Endothelial cell of umbilical vein (primary cell): ENCODE results near the gene NARS2. TPM values are rescaled to one million over a fixed set of nuclear protein-coding genes. Genes with fewer than 3 reads are reported as not detected.
A peak's percentile ranks its signal among the peaks of the same experiment; 100 is the strongest.

Experiments used
- BruUV-seq: library from RNA; stranded (reverse); fragments of 400-500 nt; replicated peaks from 2 replicates; lab custom pipeline; 2021; lab: Mats Ljungman, UMichigan
- CTCF ChIA-PET: fragments of 300-600, 350-600 bp; sonication (Branson Sonifier 250); formaldehyde crosslinking; loops from one replicate; lab custom pipeline; 2021; ENCODE audit warnings: antibody characterized with exemption, inconsistent platforms; lab: Charles Lee
- POLR2A ChIA-PET: fragments of 300-600, 350-600 bp; sonication (Branson Sonifier 250); formaldehyde crosslinking; loops from one replicate; lab custom pipeline; 2021; ENCODE audit warnings: antibody characterized with exemption, inconsistent platforms; lab: Charles Lee
- DNase-seq: peaks from one replicate; pipeline ENCODE4 v3.0.0-alpha.2; 2011; ENCODE audit warnings: low read depth, low spot score
- FAIRE-seq: peaks from 2 replicates; lab custom pipeline; 2011; peaks lifted over from hg19 to GRCh38; lab: Jason Lieb, UNC
- H2AFZ ChIP-seq: 2 replicates; pipeline ENCODE4 v1.6.0; 2012; ENCODE audit warnings: low read depth, low read length, control low read depth, inconsistent platforms
- H3K27ac ChIP-seq: 2 replicates; pipeline ENCODE4 v1.5.1; 2011; ENCODE audit warnings: low read depth, mild to moderate bottlenecking, control low read depth, low read length, moderate library complexity; ENCODE audit not compliant: insufficient read depth
- H3K27me3 ChIP-seq, 2 experiments: 2 replicates each; pipeline versions ENCODE4 v1.6.0 to v1.6.1; 2011; ENCODE audit warnings: low read length in 2 of 2, mixed read lengths in 1 of 2; ENCODE audit not compliant: control insufficient read depth in 2 of 2, insufficient read depth in 2 of 2
- H3K36me3 ChIP-seq, 2 experiments: 2 replicates in 1 of 2; 3 replicates in 1 of 2; pipeline ENCODE4 v1.5.1; 2011; ENCODE audit warnings: low read length in 2 of 2, mild to moderate bottlenecking in 1 of 2, moderate library complexity in 1 of 2; ENCODE audit not compliant: control insufficient read depth in 2 of 2, insufficient read depth in 2 of 2; ENCODE audit errors: extremely low read depth in 1 of 2
- H3K4me1 ChIP-seq: 3 replicates; pipeline ENCODE4 v1.5.1; 2011; ENCODE audit warnings: mild to moderate bottlenecking, low read length; ENCODE audit not compliant: control insufficient read depth, insufficient read depth; ENCODE audit errors: extremely low read depth
- H3K4me2 ChIP-seq: 2 replicates; pipeline ENCODE4 v1.6.1; 2011; ENCODE audit warnings: low read length, control low read depth, mixed read lengths; ENCODE audit not compliant: insufficient read depth
- H3K4me3 ChIP-seq, 3 experiments: fragments of 200-600 bp in 1 of 3; sonication (generic), shearing (Covaris generic) in 1 of 3; replicated peaks in 1 of 3; 2 replicates each; pipeline ENCODE4 v1.5.1; 2011 to 2016; ENCODE audit warnings: control low read depth in 3 of 3, low read length in 3 of 3, mild to moderate bottlenecking in 2 of 3, inconsistent platforms in 1 of 3, low read depth in 1 of 3, moderate library complexity in 1 of 3; ENCODE audit not compliant: insufficient read depth in 1 of 3
- H3K79me2 ChIP-seq: 2 replicates; pipeline ENCODE4 v1.6.0; 2012; ENCODE audit warnings: low read length, inconsistent platforms; ENCODE audit not compliant: control insufficient read depth, insufficient read depth
- H3K9ac ChIP-seq: replicated peaks from 2 replicates; pipeline ENCODE3; 2011; ENCODE audit warnings: low read length, control low read depth; ENCODE audit not compliant: insufficient read depth; ENCODE audit errors: extremely low read depth
- H3K9me1 ChIP-seq: replicated peaks from 3 replicates; pipeline ENCODE4 v1.6.0; 2011; ENCODE audit warnings: mild to moderate bottlenecking, low read length; ENCODE audit not compliant: control insufficient read depth, insufficient read depth; ENCODE audit errors: extremely low read depth
- H3K9me3 ChIP-seq: replicated peaks from 2 replicates; pipeline ENCODE4 v1.5.1; 2012; ENCODE audit warnings: low read length, inconsistent platforms; ENCODE audit not compliant: control insufficient read depth, insufficient read depth
- H4K20me1 ChIP-seq: replicated peaks from 2 replicates; pipeline ENCODE3; 2011; ENCODE audit warnings: mild to moderate bottlenecking, low read length; ENCODE audit not compliant: control insufficient read depth, insufficient read depth; ENCODE audit errors: extremely low read depth
- EZH2 ChIP-seq: IDR thresholded peaks from 2 replicates; pipeline ENCODE4 v1.6.1; 2012; ENCODE audit warnings: borderline replicate concordance, low read depth, mild to moderate bottlenecking, moderate library complexity, low read length, inconsistent platforms; ENCODE audit not compliant: severe bottlenecking
- FOS ChIP-seq: IDR thresholded peaks from 2 replicates; pipeline ENCODE4 v1.6.1; 2011; ENCODE audit warnings: mild to moderate bottlenecking, low read length, moderate library complexity, borderline replicate concordance; ENCODE audit not compliant: insufficient read depth
- GATA2 ChIP-seq: IDR thresholded peaks from 2 replicates; pipeline ENCODE4 v1.7.0; 2011; ENCODE audit warnings: low read depth, mild to moderate bottlenecking, moderate library complexity, mixed read lengths, low read length; ENCODE audit not compliant: insufficient read length, insufficient read depth
- JUN ChIP-seq: IDR thresholded peaks from 2 replicates; pipeline ENCODE4 v1.6.1; 2011; ENCODE audit warnings: borderline replicate concordance, low read depth; ENCODE audit not compliant: insufficient read length, insufficient read depth
- MAX ChIP-seq: IDR thresholded peaks from 2 replicates; pipeline ENCODE4 v1.6.1; 2011; ENCODE audit not compliant: insufficient read depth, insufficient read length
- MYC ChIP-seq: IDR thresholded peaks from one replicate; pipeline ENCODE4 v1.6.1; 2011; ENCODE audit warnings: mild to moderate bottlenecking, low read depth, low read length
- POLR2A ChIP-seq: IDR thresholded peaks from 2 replicates; pipeline ENCODE4 v1.6.1; 2012; ENCODE audit warnings: low read depth, mild to moderate bottlenecking, control low read depth, low read length
- POLR2AphosphoS5 ChIP-seq: IDR thresholded peaks from 2 replicates; pipeline ENCODE4 v1.6.1; 2012; ENCODE audit warnings: low read depth, mild to moderate bottlenecking, control low read depth, low read length, moderate library complexity; ENCODE audit not compliant: insufficient read depth
- dilution Hi-C: fragments of 300-500 bp; cut with MboI; formaldehyde crosslinking; loops from one replicate; pipeline ENCODE4 v1.15.0; 2019; ENCODE audit warnings: low sequenced_read_pairs; ENCODE audit not compliant: extremely low pct_ligation_motif_present
- intact Hi-C: fragments of 100-400 bp; cut with micrococcal nuclease; formaldehyde crosslinking; loops from one replicate; pipeline ENCODE4 v1.10.0; 2022
- polyA plus RNA-seq, 4 experiments: library from polyadenylated mRNA; depleted of rRNA in 3 of 4; stranded (reverse) in 3 of 4; unstranded in 1 of 4; fragments of >200 nt; gene quantifications; 2 replicates each; pipeline versions ENCODE4 v1.2.1 to v1.2.3, GENCODE V29; 2011 to 2012; ENCODE audit warnings: missing spikeins in 1 of 4
- total RNA-seq: library from RNA; stranded (reverse); gene quantifications from 2 replicates; pipeline ENCODE4 v1.2.3, GENCODE V29; 2021
- TF ChIP-seq, protein P1 (sequence below), 2 donors: IDR thresholded peaks; 1 replicate in 1 of 2; 2 replicates in 1 of 2; pipeline ENCODE4 v1.5.1; 2011; ENCODE audit warnings: low read length in 2 of 2, mild to moderate bottlenecking in 2 of 2, moderate library complexity in 2 of 2, control low read depth in 1 of 2, inconsistent platforms in 1 of 2, low read depth in 1 of 2; ENCODE audit not compliant: insufficient read depth in 1 of 2; ENCODE audit errors: extremely low read depth in 1 of 2

NARS2 gene
- total and polyA plus RNA-seq, 2 donors (not counting 3 experiments of a cell fraction or from before 2014, with no cell fraction given) = 6.9 to 16.7 TPM

DNA sequence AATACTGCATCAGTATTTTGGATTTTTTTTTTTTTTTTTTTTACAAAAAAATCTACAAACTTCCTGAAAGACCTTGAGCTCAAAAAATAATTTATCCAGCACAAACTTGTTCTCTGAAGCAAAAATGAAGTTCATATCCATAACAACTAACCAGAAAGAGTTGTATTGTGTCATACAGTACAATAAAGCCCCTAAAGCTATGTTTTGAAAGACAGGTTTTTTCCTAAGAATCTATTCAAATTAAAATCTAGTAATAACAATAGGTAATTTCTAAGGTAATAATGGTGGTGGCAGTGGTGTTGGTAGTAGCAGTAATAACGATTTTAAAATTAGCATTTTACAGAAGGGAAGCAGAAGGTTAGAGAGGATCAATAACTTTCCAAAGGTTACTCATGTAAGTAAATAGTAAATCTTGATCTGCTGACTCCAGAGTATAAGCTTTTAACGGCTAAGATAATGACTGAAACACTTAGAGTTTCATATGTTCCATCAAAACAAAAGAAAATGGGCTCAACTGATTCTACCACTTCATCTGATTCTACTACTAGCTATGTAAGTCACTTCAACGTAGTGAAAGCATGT is 103.7 kb downstream of the NARS2 start:
- H3K4me1 ChIP-seq = peaks cover 11% of the 10 kb centered on the region
- intact Hi-C loops = no loop called here
- CTCF ChIA-PET = interaction anchor here (1.1 kb wide), 2 partner anchors 8 to 93 kb away, joined by 5 to 7 read pairs; no protein-coding TSS in a partner anchor
- no peaks in the 10 kb centered on the region for H3K9me3 ChIP-seq
- FAIRE-seq (no peak), DNase-seq (no peak)
- no peak overlapping the region for H3K9ac ChIP-seq
- H2AFZ ChIP-seq = no peak overlapping the region
- dilution Hi-C loops = no loop called here
- H3K4me2 ChIP-seq = no peak overlapping the region
- no peak overlapping the region for H3K27ac ChIP-seq
- POLR2A ChIA-PET = interaction anchor here (0.6 to 0.7 kb wide), 2 partner anchors 50 to 52 kb away, joined by 6 read pairs; no protein-coding TSS in a partner anchor
- H3K9me1 ChIP-seq = no peaks in the 10 kb centered on the region
- no peak for TF ChIP-seq POLR2A
- no peak for TF ChIP-seq EZH2
- TF ChIP-seq, protein P1, sequence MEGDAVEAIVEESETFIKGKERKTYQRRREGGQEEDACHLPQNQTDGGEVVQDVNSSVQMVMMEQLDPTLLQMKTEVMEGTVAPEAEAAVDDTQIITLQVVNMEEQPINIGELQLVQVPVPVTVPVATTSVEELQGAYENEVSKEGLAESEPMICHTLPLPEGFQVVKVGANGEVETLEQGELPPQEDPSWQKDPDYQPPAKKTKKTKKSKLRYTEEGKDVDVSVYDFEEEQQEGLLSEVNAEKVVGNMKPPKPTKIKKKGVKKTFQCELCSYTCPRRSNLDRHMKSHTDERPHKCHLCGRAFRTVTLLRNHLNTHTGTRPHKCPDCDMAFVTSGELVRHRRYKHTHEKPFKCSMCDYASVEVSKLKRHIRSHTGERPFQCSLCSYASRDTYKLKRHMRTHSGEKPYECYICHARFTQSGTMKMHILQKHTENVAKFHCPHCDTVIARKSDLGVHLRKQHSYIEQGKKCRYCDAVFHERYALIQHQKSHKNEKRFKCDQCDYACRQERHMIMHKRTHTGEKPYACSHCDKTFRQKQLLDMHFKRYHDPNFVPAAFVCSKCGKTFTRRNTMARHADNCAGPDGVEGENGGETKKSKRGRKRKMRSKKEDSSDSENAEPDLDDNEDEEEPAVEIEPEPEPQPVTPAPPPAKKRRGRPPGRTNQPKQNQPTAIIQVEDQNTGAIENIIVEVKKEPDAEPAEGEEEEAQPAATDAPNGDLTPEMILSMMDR (IDR thresholded peaks at IDR 0.05; ENCODE audit: extremely low read depth in 1 of 2, insufficient read depth in 1 of 2, low read depth in 1 of 2, low read length in 2 of 2) = no peak
- no peaks in the 10 kb centered on the region for H3K79me2 ChIP-seq
- H3K27me3 ChIP-seq = no peaks in the 10 kb centered on the region
- no TSS peak for BruUV-seq
- no peak overlapping the region for H3K4me3 ChIP-seq
- H3K36me3 ChIP-seq = no peaks in the 10 kb centered on the region
- H4K20me1 ChIP-seq = no peaks in the 10 kb centered on the region

DNA sequence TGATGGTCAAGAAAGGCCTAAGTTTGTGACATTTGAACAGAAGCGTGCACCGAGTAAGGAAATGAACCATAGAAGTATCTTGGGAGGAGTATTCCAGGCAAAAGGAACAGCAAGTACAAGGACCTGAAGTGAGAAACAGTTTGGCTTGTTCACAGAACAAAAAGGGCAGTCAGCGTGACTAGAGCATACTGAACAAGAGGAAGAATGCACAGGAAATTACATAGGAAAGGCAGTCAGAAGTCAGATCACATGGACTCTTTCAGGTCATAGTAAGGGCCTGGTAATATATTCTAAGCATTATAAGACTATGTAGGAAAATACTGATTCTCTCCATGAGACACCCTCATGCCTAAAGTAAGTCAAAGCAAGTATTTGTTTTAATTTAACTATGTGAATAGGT is 104.8 kb downstream of the NARS2 start:
- H3K27ac ChIP-seq = peak overlapping the region; percentile 67
- no peaks in the 10 kb centered on the region for H3K79me2 ChIP-seq
- intact Hi-C loops (no loop called here), dilution Hi-C loops (no loop called here)
- POLR2A ChIA-PET = no interaction called here
- no peaks in the 10 kb centered on the region for H3K9me3 ChIP-seq
- H3K4me2 ChIP-seq = peak overlapping the region; percentile 52
- H3K4me1 ChIP-seq = peaks cover 11% of the 10 kb centered on the region
- BruUV-seq = no TSS peak
- no peaks in the 10 kb centered on the region for H4K20me1 ChIP-seq
- H2AFZ ChIP-seq = peak overlapping the region; percentile 85
- CTCF ChIA-PET = interaction anchor here (1.3 kb wide), 1 partner anchor 9 kb away, joined by 4 read pairs; no protein-coding TSS in a partner anchor
- peak; percentile 8 for FAIRE-seq
- peak; percentile 60 for DNase-seq
- H3K36me3 ChIP-seq = no peaks in the 10 kb centered on the region
- no peak overlapping the region for H3K4me3 ChIP-seq
- H3K9me1 ChIP-seq = no peaks in the 10 kb centered on the region
- no peaks in the 10 kb centered on the region for H3K27me3 ChIP-seq
- TF ChIP-seq FOS = no peak
- no peak for TF ChIP-seq JUN
- TF ChIP-seq POLR2AphosphoS5 = no peak
- no peak for TF ChIP-seq EZH2
- TF ChIP-seq MYC = no peak
- TF ChIP-seq MAX = no peak
- TF ChIP-seq, protein P1 (IDR thresholded peaks at IDR 0.05; ENCODE audit: extremely low read depth in 1 of 2, insufficient read depth in 1 of 2, low read depth in 1 of 2, low read length in 2 of 2) = no peak
- no peak for TF ChIP-seq POLR2A
- TF ChIP-seq GATA2 = no peak
- peak overlapping the region; percentile 33 for H3K9ac ChIP-seq
